ENCODE data around the gene NAV3.

NAV3 gene

DNA sequence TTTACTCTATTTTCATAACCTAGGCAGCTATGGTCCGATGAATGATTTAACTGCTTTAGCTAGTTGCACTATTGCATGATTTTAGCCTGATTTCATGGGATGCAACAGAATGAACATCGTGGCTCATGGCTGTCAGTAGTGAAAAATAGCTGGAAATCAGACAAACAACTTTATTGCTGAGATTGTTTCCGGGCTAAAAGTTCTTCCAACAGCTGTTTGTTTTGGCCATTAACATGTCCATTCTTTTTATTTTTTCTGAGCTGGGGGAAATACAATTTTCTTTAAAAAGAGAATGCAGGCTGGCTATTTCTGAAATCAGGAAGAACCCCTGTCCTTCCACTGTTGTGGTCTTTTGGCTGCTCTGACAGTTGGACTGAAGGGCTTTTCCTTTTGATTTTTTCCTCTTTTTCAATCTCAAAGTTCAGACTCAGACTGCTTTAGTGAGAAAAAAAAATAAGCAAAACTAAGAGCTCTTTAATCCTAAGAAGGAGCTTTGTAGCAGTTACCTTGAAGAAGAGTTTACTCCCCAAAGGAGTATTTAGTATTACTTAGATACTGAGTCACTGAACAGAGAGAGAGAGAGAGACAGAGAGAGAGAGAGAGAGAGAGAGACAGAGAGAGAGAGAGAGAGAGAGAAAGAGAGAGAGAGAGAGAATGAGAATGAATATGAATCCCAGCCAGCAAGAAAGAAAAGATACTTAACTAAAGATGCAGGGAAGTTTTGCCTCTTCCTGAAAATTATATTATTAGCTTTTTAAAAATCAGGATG, at the start of gene NAV3:
NAV3 (plus strand) TSS at position 312 of the 769 bp plus-strand sequence. CDS start 568 bp downstream, outside the sequence.
- DNase-seq = no peak

- no peak for DNase-seq
These were observed 48.7 kb upstream of the NAV3 start for GRCh38 chr12:77782034-77782433.

GRCh38 chr12:77782766-77783165, 47.9 kb upstream of the NAV3 start:
- no peak for DNase-seq

DNA sequence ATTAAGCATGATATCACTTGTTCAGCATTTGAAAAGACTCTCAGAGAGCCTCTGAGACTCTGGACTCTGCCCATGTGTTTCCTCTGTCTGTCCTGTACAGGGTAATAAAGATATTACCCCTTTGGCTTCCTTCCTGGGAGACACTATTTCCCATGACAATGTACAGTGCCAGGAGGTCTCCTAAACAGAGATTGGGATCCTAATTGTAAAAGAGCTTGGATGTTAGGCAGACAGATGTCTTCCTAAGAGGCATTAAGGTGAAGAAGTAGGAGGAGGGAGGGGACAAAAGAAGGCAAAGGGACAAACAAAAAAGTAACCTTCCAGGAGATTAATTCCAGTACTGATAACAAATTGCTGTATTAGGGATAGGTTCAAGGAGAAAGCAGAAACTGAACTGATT, 45.5 kb upstream of the NAV3 start:
- no peak for DNase-seq

- no peak for DNase-seq
These were observed 44.0 kb upstream of the NAV3 start for GRCh38 chr12:77786675-77787074.

- no peak for DNase-seq
These were observed 42.2 kb upstream of the NAV3 start for GRCh38 chr12:77788231-77789168.

DNA sequence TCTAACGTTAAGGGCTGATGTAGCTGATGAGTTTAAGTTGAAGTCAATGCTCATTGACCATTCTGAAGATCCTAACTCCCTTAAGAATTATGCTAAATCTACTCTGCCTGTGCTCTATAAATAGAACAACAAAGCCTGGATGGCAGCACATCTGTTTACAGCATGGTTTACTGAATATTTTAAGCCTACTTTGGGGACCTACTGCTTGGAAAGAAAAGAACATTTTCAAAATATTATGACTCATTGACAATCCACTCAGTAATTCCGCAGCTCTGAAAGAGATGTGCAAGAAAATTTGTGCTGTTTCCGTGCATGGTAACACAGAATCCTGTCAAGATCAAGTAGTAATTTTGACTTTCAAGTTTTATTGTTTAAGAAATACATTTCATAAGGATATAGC, 35.0 kb upstream of the NAV3 start:
- no peak for DNase-seq

DNA sequence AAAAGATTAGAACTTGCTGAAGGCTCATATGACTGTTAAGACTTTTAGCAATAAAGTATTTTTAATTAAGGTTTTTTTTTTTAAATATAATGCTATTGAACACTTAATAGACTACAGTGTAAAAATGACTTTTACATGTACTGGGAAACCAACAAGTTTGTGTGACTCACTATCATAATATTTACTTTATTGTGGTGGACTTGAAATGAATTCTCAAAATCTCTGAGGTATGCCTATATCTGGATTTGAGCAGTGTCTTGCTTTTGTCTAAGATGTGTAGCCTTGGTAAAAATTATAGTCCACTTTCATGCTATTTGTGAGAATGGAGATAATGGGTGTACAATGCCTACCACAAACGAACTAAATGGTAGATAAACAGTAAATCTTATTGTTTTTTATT, 33.9 kb upstream of the NAV3 start:
- no peak for DNase-seq

- DNase-seq = no peak
These were observed 30.2 kb upstream of the NAV3 start for GRCh38 chr12:77800501-77800900.

GRCh38 chr12:77808534-77808933, 22.2 kb upstream of the NAV3 start:
- DNase-seq = no peak

- DNase-seq = no peak
These were observed 17.1 kb upstream of the NAV3 start for GRCh38 chr12:77813558-77813957.

DNA sequence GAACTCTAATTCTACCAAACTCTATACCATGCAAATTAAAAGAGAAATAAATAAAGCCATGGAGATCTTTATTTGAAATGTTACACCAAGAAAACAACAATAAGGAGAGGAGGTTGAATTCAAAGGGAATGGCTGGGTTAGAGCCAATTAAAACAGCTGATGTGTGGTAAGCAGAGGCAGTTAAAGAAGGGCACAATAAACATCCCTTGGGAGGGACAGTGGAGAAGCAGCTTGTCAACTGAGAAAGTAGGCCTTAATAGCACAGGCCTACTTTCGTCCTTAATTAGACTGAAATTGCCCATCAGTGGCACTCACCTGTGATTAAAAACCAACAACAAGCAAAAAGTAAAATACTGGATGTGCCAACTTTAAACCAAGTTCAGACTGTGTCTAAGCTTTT, 16.3 kb upstream of the NAV3 start:
- no peak for DNase-seq

DNA sequence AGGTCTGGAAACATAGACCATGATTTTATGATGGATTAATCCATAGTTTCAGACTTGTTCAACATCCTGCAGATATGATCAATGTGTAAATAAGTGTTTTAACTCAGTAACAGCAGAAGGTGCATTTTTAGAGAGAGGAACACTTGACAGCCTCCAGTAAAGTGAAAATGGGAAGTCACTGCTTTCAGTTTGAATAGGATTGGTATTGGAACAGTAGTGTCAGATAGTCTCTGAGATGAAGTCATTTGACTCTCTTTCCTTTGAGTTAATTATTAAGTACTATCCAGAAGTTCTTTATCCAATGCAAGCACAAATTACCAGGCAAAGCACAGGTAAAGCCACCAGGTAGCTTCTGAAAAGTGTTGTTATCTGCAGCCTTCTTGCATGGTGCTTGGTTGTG, 14.5 kb upstream of the NAV3 start:
- DNase-seq = no peak

GRCh38 chr12:77817276-77817675, 13.4 kb upstream of the NAV3 start:
- DNase-seq = no peak

- DNase-seq = no peak
These were observed 12.3 kb upstream of the NAV3 start for GRCh38 chr12:77818351-77818750.

- DNase-seq = no peak
These were observed 8.9 kb upstream of the NAV3 start for GRCh38 chr12:77821699-77822203.

DNA sequence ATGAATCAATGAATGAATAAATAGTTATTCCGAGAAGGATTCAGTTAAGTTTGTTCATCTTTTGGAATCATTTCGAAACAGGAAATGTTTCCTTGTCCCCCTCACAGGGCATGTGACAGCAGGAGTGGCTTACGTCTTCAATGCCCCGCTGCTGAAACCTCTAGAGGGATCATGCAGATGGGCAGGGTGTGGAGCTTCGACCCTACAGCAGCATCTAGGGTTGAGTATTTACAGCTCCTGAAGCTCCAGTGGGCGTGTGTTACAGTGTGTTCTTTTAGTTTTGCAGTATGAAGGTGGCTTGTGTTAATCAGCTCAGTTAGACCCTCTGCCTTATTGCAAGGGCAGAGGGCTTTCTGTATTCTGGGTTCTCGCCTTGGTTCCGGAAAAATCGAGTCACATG, 2.6 kb downstream of the NAV3 start:
- DNase-seq = peak in 7 of 56 donors; percentile 1 to 19 (median 8)

GRCh38 chr12:77834618-77835017, 3.9 kb downstream of the NAV3 start:
- no peak for DNase-seq

DNA sequence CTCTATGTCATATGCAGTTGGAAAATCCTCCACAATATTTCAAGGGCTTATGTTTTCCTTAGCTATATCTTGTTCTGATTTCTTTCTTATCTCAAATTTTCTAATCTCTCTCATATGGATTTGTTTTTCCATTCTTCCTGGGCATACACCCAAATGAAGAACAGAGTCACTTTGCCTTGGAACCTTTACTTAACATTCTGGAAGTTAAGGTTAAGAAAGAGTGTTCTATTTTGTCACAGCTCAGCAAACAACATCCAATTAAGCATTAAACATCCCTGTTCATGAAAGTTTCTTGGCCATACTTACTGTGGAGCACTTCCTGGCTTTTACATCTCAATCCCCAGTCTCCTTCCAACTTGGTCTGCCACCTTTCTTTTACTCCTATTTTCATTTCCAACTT, 5.3 kb downstream of the NAV3 start:
- DNase-seq = no peak

GRCh38 chr12:77837876-77838291, 7.2 kb downstream of the NAV3 start:
- DNase-seq = peak in 6 of 56 donors; percentile 2 to 8 (median 3)

- DNase-seq = peak in 1 of 56 donors; percentile 1
These were observed 10.8 kb downstream of the NAV3 start for GRCh38 chr12:77841521-77841920.

- no peak for DNase-seq
These were observed 11.7 kb downstream of the NAV3 start for GRCh38 chr12:77842430-77842829.
